GM19023 (cell line): ENCODE results near the gene DICER1.

ENCODE experiments used
- ATAC-seq: cut with Tn5 transposase; IDR thresholded peaks from one replicate; pipeline ENCODE4 v1.9.1; 2021; ENCODE audit warnings: mild to moderate bottlenecking, moderate library complexity; ENCODE audit not compliant: unreplicated experiment

DICER1 gene

DNA sequence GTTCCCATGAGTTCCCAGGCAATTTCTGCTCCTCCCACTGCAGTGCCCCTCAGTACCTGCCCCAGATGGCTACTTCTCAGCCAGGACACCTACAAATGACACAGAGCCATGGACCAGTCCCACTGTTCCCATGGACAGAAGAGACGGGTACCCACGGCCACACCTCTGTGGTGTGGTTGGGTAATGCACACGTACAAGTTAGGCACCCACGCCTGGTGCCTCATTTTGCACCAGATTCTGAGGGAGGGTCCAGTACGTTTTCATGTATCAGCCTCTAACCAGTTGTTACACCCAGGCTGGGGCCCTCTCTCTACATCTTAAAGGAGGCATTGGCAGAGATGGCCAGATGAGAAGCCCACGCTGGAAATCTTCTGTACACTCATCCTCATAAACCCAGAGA, 114.0 kb downstream of the DICER1 start:
- ATAC-seq = no peak

DNA sequence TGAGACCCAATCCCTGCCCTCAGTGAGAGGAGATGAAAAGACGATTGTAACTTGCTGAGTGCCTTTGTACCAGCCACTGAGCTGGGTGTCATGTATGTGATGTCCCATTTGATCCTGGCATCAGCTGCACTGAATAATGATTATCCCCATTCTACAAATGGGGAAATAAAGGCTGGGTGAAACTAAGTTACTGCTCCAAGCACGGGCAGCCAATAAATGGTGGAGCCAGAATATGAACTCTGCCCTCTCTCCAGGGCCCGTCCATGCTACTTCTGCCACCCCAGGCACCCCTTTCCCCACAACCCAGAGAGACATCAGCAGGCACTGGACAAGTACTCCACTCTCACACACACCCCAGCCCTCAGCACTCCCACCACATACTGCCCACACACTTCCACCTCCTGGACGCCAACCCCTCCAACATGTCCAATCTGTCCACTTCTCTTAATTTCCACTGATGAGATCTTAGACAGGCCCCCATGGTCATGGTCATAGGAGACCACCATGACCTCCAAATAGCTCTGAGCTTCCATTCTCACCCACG, 115.8 kb downstream of the DICER1 start:
- no peak for ATAC-seq

DNA sequence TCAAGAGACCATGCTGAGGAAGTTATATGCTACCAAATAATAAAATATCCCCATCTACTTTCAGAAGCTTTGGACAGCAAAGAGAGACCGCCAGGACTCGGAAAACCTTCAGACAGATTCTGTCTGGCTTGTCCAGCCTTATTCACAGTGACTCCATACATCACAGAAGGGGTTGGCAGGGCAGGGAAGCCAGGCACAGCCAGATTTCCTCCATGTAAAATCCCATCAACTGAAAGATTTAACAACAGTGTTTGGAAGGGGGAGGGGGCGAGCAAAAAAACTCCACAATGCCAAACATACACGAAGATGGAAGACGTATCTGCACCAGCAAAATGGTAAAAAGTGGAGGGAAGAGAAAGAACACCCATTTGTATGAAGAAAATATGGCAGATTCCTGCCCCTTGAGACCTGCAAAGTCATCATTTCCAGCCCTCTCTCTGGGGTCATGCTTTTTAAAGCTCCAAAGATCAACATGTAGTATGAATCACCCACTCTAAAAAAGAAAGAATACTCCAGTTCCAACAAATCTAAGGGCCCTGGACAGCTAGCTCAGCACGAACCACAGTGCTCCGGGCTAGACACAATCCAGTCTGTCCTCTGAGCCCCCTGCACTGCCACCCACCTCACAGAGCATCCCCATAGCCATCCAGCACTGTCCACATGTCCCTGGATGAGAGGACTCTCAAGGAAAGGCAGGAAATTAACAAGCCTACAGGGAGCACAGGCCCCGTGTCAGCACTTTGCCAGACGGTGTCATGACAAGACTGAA, 116.4 kb downstream of the DICER1 start:
- no peak for ATAC-seq

DNA sequence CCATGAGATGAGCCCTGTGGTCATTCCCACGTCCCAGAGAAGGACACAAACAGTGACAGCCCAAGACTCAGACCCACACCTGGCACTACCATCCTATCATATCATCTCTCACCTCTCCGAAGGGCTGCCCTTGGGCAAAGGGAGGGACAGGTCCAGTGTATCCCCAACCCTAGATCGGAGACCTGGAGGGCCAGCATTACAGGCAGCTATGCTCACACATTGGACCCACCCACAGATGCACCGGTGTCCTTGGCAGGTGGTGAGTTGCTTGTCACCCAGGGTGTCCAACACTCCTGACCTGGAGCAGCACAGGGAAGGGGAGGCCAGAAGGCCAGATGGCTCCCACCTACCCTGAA, 117.4 kb downstream of the DICER1 start:
- no peak for ATAC-seq

DNA sequence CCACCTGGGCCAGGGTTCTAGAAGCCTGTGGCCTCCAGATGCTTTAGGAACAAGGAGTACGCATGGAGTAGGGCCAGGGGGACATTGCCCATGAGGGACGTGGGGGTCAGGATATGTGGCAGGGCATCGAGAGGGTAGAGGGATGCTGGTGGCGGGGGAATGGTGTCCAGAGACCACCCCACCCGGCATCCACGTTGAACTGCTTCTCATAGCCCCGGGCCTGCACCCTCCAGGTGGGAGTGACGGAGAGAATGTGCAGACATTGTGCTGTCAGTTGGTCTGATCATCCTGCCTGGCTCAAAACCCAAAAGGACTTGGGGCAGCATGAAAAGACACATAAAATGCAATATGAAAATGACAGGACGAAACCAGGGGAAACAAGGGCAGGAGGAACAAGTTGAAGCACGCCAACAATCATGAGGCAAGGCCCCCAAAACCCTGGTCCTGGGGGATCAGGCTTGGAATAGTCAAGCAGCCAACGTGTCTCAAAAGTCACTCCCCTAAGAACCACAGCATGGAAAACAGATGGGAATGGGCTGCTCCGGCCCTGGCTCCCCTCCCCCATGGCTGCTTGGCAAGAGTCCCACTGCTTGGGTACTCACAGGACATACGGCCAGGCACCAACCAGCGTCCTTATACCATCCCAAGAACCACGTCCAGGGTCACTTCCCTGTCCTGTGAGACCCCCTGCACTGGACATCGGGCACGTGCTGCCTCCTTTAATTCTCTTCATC, 117.9 kb downstream of the DICER1 start:
- ATAC-seq = no peak

DNA sequence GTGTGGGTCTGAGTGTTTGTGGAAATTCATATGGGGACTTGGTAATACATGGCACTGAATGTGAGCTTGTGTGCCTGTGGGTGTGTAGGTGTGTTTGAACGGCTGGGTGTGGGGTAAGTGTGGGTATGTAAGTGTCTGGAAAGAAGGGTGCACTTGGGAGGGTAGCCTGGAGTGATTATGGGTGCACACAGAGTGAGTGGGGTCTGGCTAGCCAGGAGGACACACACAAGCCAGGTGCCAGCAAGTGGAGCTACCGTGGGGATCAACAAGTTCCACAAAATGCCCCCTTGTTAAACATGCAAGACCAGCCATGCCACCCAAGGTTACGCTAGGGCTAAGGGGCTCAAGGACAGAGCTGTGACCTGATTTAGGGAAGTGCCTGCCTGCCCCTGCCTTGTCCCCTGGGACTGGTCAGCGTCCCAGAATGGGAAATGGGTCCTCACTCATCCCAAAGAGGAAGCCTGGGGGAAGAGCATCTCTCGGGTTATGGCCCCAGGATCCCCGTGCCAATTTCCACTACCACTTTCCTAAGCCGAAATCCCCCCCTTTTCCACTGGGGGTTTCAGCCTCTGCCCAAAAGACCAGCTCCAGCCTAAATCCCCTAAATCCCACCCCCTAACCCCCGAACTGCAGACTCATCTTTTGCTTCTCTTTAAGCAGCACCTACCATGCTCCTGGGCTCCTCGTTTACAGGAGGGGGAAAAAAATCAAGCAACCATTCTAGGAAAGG, 118.6 kb downstream of the DICER1 start:
- no peak for ATAC-seq

DNA sequence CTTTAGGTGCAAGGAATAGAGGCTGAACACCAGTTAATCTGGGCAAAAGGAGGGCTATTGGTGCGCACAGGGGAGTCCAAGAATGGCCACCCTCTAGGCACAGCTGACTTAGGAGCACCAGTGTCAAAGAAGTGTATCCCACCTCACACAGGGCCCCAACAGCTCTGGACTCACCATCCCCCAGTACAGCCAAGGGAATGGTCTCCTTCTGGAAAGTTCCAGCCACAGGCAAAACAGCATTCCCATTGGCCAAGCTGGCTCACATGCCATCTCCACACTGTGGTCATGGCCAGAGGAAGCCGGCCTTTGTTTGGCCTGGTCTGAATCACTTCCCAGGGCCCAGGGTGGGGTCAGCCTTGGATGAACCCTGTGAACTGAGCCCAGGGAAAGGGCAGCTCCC, 120.1 kb downstream of the DICER1 start:
- ATAC-seq = no peak
